ENCODE results near the gene STARD5.

The STARD5 gene

DNA sequence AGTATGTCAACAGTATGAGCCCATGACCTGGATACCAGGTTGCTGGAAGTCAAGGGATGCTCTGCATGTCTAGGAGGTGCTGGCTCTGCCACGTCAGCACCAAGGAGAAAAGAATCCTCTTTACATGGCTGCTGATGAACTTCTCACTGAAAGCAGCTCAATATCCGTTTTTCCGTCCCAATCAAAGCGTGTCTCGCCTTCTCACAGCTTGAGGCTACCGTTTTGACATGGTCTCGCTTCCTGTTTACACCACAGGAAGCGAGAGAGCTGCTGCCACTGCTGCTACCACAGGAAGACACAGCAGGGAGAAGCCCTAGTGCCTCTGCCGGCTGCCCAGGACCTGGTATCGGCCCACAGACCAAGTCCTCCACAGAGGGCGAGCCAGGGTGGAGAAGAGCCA, 27.3 kb downstream of the STARD5 start:
- DNase-seq (ENCODE audit: low read depth), result no peak

DNA sequence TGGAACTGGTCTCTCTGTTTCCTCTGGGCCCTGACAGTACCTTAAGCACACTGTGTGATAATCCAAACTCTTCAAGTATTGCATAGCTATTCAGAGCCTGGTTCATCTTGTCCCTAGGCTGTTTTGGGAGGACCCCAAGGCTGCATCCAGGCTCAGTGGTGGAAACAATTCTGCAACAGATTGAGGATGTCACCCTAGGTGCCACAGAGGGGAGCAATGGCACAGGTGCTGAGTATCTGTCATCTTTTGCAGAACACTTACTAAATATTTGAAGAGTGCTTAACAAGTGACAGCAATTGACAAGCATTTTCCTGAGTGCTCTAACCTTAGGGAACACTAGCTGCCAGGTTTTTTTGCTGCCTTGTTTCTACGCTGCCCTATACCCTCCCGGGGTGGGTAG, 27.8 kb downstream of the STARD5 start:
- no peak overlapping the region for H3K4me3 ChIP-seq (ENCODE audit: low read depth, low read length)
- TF ChIP-seq, protein P1, sequence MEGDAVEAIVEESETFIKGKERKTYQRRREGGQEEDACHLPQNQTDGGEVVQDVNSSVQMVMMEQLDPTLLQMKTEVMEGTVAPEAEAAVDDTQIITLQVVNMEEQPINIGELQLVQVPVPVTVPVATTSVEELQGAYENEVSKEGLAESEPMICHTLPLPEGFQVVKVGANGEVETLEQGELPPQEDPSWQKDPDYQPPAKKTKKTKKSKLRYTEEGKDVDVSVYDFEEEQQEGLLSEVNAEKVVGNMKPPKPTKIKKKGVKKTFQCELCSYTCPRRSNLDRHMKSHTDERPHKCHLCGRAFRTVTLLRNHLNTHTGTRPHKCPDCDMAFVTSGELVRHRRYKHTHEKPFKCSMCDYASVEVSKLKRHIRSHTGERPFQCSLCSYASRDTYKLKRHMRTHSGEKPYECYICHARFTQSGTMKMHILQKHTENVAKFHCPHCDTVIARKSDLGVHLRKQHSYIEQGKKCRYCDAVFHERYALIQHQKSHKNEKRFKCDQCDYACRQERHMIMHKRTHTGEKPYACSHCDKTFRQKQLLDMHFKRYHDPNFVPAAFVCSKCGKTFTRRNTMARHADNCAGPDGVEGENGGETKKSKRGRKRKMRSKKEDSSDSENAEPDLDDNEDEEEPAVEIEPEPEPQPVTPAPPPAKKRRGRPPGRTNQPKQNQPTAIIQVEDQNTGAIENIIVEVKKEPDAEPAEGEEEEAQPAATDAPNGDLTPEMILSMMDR (IDR thresholded peaks at IDR 0.05; ENCODE audit: low read depth, low read length, missing control alignments), result no peak
- no peak for DNase-seq (ENCODE audit: low read depth)
- in situ Hi-C loops (cut with HindIII; ENCODE audit: low sequenced_read_pairs), result no loop called here

More for the DNA sequence above, 27.3 kb downstream of the STARD5 start:
- in situ Hi-C loops (cut with HindIII; ENCODE audit: low sequenced_read_pairs), result no loop called here
- no peak overlapping the region for H3K4me3 ChIP-seq (ENCODE audit: low read depth, low read length)
- TF ChIP-seq, protein P1 (IDR thresholded peaks at IDR 0.05; ENCODE audit: low read depth, low read length, missing control alignments), result no peak

DNA sequence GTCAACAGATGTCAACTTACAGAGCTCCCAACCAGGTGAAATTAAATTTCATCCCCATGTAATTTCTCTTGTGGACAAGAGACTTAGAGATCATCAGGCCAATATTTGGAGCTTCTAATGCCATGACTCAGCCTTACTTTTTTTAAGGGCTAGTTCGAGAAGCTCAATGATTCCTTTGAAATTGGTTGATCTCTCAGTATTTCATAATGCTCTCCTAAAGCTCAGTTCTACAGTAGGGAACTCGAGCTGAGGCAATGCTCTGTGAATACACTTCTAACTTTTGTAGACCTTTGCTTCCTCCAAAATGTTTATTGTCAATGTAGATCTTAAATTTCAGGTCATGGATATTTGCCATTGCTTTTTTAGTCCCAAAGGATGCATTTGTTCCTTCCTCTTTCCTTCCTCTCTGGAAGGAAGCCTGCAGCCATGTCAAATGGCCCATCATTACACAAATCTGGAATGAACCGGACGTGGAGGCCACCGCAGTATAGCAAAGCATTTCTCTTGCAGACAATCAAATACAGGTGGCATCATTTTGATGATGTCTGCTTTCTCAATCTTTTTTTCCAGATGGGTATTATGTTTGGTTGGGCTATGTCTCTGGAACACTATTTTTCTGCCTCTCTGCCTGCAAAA, 28.3 kb downstream of the STARD5 start:
- no peak overlapping the region for H3K4me3 ChIP-seq (ENCODE audit: low read depth, low read length)
- DNase-seq (ENCODE audit: low read depth), result no peak

DNA sequence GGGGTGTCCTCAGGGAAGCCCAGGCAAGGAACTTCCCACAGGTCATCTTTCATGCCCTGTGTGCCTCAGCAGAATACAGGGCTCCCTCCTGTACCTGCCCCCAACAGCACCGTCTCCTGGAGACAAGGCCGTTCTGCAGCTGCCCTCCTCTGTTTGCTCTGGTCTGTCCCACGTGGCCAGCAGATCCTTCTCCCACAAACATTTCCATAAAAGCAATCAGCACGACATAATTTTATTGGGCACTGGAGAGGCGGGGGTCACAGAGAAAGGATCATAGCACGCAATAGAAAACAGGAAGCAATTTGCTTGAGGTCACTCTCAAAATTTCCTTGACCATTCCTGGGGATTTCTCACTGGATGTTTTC, 29.4 kb downstream of the STARD5 start:
- H3K4me3 ChIP-seq (ENCODE audit: low read depth, low read length), result no peak overlapping the region
- no peak for DNase-seq (ENCODE audit: low read depth)
- in situ Hi-C loops (cut with HindIII; ENCODE audit: low sequenced_read_pairs), result loop anchor here (5.0 kb wide), 1 partner anchor 78 kb away; the partner anchor contains the start of gene TMC3
- TF ChIP-seq, protein P1 (IDR thresholded peaks at IDR 0.05; ENCODE audit: low read depth, low read length, missing control alignments), result no peak

More for the DNA sequence above, 28.3 kb downstream of the STARD5 start:
- TF ChIP-seq, protein P1 (IDR thresholded peaks at IDR 0.05; ENCODE audit: low read depth, low read length, missing control alignments), result no peak
- in situ Hi-C loops (cut with HindIII; ENCODE audit: low sequenced_read_pairs), result no loop called here

DNA sequence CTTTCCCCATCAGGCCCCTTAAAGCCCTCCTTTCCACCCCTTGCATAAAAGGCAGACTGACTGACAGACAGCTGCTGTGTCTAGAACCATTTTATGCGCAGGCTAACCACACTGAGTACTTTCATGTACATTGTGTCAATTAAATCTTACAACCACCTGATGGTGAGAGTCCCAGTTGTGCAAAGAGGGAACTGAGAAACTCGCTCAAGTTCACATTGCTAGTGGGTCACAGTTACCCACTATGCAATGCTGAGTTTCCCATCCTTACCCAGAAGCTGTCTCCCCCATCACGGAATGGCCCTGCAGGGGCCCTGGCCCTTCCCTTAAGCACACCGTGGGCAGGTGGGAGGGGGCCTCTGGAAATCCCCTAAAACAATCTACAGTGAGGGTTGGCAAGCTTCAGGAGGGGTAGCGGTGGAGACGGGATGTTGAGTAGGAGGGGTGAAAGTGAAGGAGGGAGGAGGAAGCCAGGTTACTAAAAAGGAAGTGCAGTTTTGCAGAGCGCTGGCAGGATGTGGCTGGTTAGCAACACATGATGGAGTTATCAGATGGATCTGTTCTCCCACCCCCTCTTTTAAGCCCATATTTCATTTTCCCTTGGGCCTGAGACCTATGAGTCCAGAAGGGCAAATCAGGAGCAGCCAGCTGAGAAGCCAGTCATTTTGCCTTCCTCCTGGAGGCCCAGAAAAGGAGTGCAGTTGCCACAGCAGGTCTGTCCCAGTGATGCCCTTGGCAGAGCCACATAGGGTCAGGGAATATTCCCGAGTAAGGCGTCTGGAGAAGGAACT, 30.0 kb downstream of the STARD5 start:
- in situ Hi-C loops (cut with HindIII; ENCODE audit: low sequenced_read_pairs), result loop anchor here (5.0 kb wide), 1 partner anchor 78 kb away; the partner anchor contains the start of gene TMC3
- TF ChIP-seq, protein P1 (IDR thresholded peaks at IDR 0.05; ENCODE audit: low read depth, low read length, missing control alignments), result no peak
- no peak for DNase-seq (ENCODE audit: low read depth)
- no peak overlapping the region for H3K4me3 ChIP-seq (ENCODE audit: low read depth, low read length)

DNA sequence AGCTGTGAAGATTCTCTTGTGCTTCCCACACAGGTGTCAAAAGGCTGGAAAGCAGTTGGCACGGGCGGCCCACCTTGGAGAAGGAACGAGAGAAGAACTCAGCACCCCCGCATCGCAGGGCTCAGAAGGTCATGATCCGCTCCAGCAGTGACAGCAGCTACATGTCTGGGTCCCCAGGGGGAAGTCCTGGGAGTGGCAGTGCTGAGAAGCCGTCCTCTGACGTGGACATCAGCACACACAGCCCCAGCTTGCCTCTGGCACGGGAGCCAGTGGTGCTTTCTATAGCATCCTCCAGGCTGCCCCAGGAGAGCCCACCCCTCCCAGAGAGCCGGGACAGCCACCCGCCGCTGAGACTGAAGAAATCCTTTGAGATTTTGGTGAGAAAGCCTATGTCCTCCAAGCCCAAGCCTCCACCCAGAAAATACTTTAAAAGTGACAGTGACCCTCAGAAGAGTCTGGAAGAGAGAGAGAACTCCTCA, 31.4 kb downstream of the STARD5 start:
- no peak overlapping the region for H3K4me3 ChIP-seq (ENCODE audit: low read depth, low read length)
- no peak for DNase-seq (ENCODE audit: low read depth)
- TF ChIP-seq, protein P1 (IDR thresholded peaks at IDR 0.05; ENCODE audit: low read depth, low read length, missing control alignments), result no peak
- in situ Hi-C loops (cut with HindIII; ENCODE audit: low sequenced_read_pairs), result loop anchor here (5.0 kb wide), 1 partner anchor 80 kb away; the partner anchor contains the start of gene TMC3

Measured in astrocyte of the cerebellum (primary cell).